Osteoblast (primary cell): ENCODE measurements around the gene SBK3. TPM values are rescaled to one million over a fixed set of nuclear protein-coding genes. Genes with fewer than 3 reads are reported as not detected.

Experiments
- DNase-seq: peaks from one replicate; pipeline ENCODE4 v3.0.0; 2011; ENCODE audit warnings: low spot score, mixed read lengths; ENCODE audit not compliant: insufficient read length; ENCODE audit errors: missing footprints
- H2AFZ ChIP-seq: 2 replicates; pipeline ENCODE4 v1.6.0; 2011; ENCODE audit warnings: mild to moderate bottlenecking, low read length
- H3K27ac ChIP-seq: 2 replicates; pipeline ENCODE4 v1.5.1; 2011; ENCODE audit warnings: mild to moderate bottlenecking, low read depth, low read length, moderate library complexity
- H3K27me3 ChIP-seq: 2 replicates; pipeline ENCODE4 v1.6.0; 2012; ENCODE audit warnings: mild to moderate bottlenecking, control low read depth, inconsistent platforms, low read length, moderate library complexity; ENCODE audit not compliant: insufficient read depth
- H3K36me3 ChIP-seq: 2 replicates; pipeline ENCODE4 v1.5.1; 2011; ENCODE audit warnings: mild to moderate bottlenecking, low read length, control low read depth, moderate library complexity; ENCODE audit not compliant: insufficient read depth
- H3K4me1 ChIP-seq: 2 replicates; pipeline ENCODE4 v1.5.1; 2011; ENCODE audit warnings: mild to moderate bottlenecking, low read length, control low read depth, moderate library complexity; ENCODE audit not compliant: insufficient read depth
- H3K4me2 ChIP-seq: 2 replicates; pipeline ENCODE4 v1.6.0; 2011; ENCODE audit warnings: mild to moderate bottlenecking, low read length; ENCODE audit not compliant: insufficient read depth
- H3K4me3 ChIP-seq: fragments of 200-600 bp; sonication (generic); 3 replicates; pipeline ENCODE4 v1.5.1; 2012; ENCODE audit warnings: mild to moderate bottlenecking, low read length, inconsistent platforms; ENCODE audit not compliant: insufficient read depth
- H3K79me2 ChIP-seq: 2 replicates; pipeline ENCODE4 v1.6.0; 2012; ENCODE audit warnings: mild to moderate bottlenecking, low read length, control low read depth, inconsistent platforms; ENCODE audit not compliant: insufficient read depth
- H3K9me3 ChIP-seq: 2 replicates; pipeline ENCODE4 v1.5.1; 2011; ENCODE audit warnings: low read depth, low read length, control low read depth
- H4K20me1 ChIP-seq: 2 replicates; pipeline ENCODE4 v1.6.0; 2012; ENCODE audit warnings: mild to moderate bottlenecking, low read length, control low read depth; ENCODE audit not compliant: insufficient read depth
- CTCF ChIP-seq: IDR thresholded peaks from 2 replicates; pipeline ENCODE4 v1.5.1; 2011; ENCODE audit warnings: mild to moderate bottlenecking, low read depth, low read length, moderate library complexity; ENCODE audit errors: extremely low read depth
- total RNA-seq: library from RNA; depleted of rRNA; stranded (reverse); fragments of >200 nt; gene quantifications from 2 replicates; pipeline ENCODE4 v1.2.3, GENCODE V29; 2012

SBK3 gene
- total RNA-seq, 1 donor: not detected

- peak; percentile 65 for DNase-seq
- Histone ChIP-seq H3K36me3 (peaks cover 44% of the 10 kb centered on the region), H3K79me2 (peaks cover 7% of the 10 kb centered on the region), H2AFZ (no peak overlapping the region), H3K9me3 (no peaks in the 10 kb centered on the region), H4K20me1 (no peaks in the 10 kb centered on the region), H3K4me3 (no peak overlapping the region), H3K4me1 (peaks cover 28% of the 10 kb centered on the region), H3K27ac (no peak overlapping the region), H3K4me2 (no peak overlapping the region), H3K27me3 (no peaks in the 10 kb centered on the region)
- no peak for TF ChIP-seq CTCF
Measured at GRCh38 chr19:55495646-55496349, 49.5 kb downstream of the SBK3 start.

- peak; percentile 99 for DNase-seq
- Histone ChIP-seq H3K9me3 (no peaks in the 10 kb centered on the region), H3K4me1 (peaks cover 32% of the 10 kb centered on the region), H3K36me3 (peaks cover 34% of the 10 kb centered on the region), H3K4me2 (peak overlapping the region; percentile 81), H3K27ac (peak overlapping the region; percentile 82), H3K79me2 (peaks cover 7% of the 10 kb centered on the region), H2AFZ (peak overlapping the region; percentile 70), H4K20me1 (no peaks in the 10 kb centered on the region), H3K4me3 (peak overlapping the region; percentile 70), H3K27me3 (no peaks in the 10 kb centered on the region)
- TF ChIP-seq CTCF: no peak
Measured at GRCh38 chr19:55494172-55494761, 51.1 kb downstream of the SBK3 start.

- Histone ChIP-seq H3K4me1 (peaks cover 36% of the 10 kb centered on the region), H4K20me1 (no peaks in the 10 kb centered on the region), H3K4me2 (peak overlapping the region; percentile 81)
Measured at GRCh38 chr19:55493645-55494171, 51.6 kb downstream of the SBK3 start.

More at GRCh38 chr19:55493645-55494171, 51.6 kb downstream of the SBK3 start:
- Histone ChIP-seq H3K9me3 (no peaks in the 10 kb centered on the region), H3K79me2 (peaks cover 7% of the 10 kb centered on the region), H3K4me3 (peak overlapping the region; percentile 70), H3K36me3 (peaks cover 28% of the 10 kb centered on the region), H3K27ac (peak overlapping the region; percentile 82), H3K27me3 (no peaks in the 10 kb centered on the region), H2AFZ (peak overlapping the region; percentile 70)
- DNase-seq: peak; percentile 88
- no peak for TF ChIP-seq CTCF
